ENCODE data around the gene RPL28. TPM values are rescaled to one million over a fixed set of nuclear protein-coding genes. Genes with fewer than 3 reads are reported as not detected.

The RPL28 gene
- total and polyA plus RNA-seq, 2 of the 13 experiments (the other 11 are each of a cell fraction or from before 2014, with no cell fraction given): 105 to 420 TPM

DNA sequence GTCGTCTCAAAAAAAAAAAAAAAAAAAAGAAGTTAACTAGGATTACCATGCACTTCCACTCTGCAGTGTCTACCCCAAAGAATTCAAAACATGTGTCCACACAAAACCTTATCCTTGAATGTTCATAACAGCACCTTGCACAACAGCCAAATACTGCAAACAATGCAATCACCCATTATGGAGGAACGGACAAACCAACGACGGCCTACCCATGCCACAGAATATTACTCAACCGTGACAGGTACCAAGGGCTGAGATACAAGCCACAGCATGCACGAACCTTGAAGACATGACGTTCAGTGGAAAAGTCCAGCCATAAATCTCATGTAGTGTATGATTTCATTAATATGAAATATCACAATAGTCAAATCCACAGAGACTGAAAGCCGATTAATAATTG lies 60.3 kb downstream of the RPL28 start:
- no peaks in the 10 kb centered on the region for H3K9me3 ChIP-seq (ENCODE audit: low read length)
- H3K36me3 ChIP-seq (replicated peaks in 1 of 2; ENCODE audit: control insufficient read depth in 1 of 2, insufficient read depth in 2 of 2, low read length in 2 of 2): no peaks in the 10 kb centered on the region
- H3K4me2 ChIP-seq (ENCODE audit: low read depth, low read length): no peak overlapping the region
- POLR2A ChIA-PET: no interaction called here
- in situ Hi-C loops (cut with HindIII; ENCODE audit: extremely low pct_ligation_motif_present, low pct_unique_long_range_greater_than_20kb) (no loop called here), intact Hi-C loops (cut with micrococcal nuclease; ENCODE audit: unreplicated experiment) (no loop called here)
- H2AFZ ChIP-seq (ENCODE audit: low read length): no peak overlapping the region
- BruUV-seq (replicated peaks): no TSS peak
- FAIRE-seq (no peak), DNase-seq (ENCODE audit: low spot score) (peak; percentile 49), ATAC-seq (no peak)
- H3K79me2 ChIP-seq (ENCODE audit: insufficient read depth, low read length): no peaks in the 10 kb centered on the region
- no peak for TF ChIP-seq SOX6 (IDR thresholded peaks at IDR 0.05)
- TF ChIP-seq SOX6 (CRISPR knock-in tag; IDR thresholded peaks at IDR 0.05): 0 out of 2 replicates have a peak, but pooled peaks have one; percentile 9
- TF ChIP-seq GATAD2A (CRISPR knock-in tag; IDR thresholded peaks at IDR 0.05): 0 out of 2 replicates have a peak, but pooled peaks have one; percentile 13
- TF ChIP-seq CEBPB (IDR thresholded peaks at IDR 0.05; ENCODE audit: borderline replicate concordance, low read depth, low read length): peak; percentile 53; the same call in 1 of the 2 replicates
- TF ChIP-seq ZNF878 (CRISPR knock-in tag; IDR thresholded peaks at IDR 0.05): no peak
- H3K9ac ChIP-seq (ENCODE audit: insufficient read depth, low read depth, low read length): no peak overlapping the region
- H4K20me1 ChIP-seq (ENCODE audit: insufficient read depth, low read length): no peaks in the 10 kb centered on the region
- peaks cover 6 to 54% of the 10 kb centered on the region in 2 experiments; a peak in 4 of 5 replicates for H3K27me3 ChIP-seq (ENCODE audit: control insufficient read depth in 1 of 2, insufficient read depth in 2 of 2, low read length in 2 of 2)
- no peaks in the 10 kb centered on the region for H3K4me1 ChIP-seq (ENCODE audit: insufficient read depth, low read length)
- no peak overlapping the region for H3K4me3 ChIP-seq (replicated peaks in 1 of 3; ENCODE audit: insufficient read depth in 1 of 3, low read depth in 2 of 3, low read length in 3 of 3)
- WGBS (ENCODE audit: low lambda C conversion rate): 2% methylated on average over 8 of the region's 8 CpGs
- CTCF ChIA-PET (ENCODE audit: low intra/inter-chr PET ratio, low total read pairs): no interaction called here
- H3K27ac ChIP-seq (ENCODE audit: extremely low read length, insufficient read depth, low read length): no peak overlapping the region

DNA sequence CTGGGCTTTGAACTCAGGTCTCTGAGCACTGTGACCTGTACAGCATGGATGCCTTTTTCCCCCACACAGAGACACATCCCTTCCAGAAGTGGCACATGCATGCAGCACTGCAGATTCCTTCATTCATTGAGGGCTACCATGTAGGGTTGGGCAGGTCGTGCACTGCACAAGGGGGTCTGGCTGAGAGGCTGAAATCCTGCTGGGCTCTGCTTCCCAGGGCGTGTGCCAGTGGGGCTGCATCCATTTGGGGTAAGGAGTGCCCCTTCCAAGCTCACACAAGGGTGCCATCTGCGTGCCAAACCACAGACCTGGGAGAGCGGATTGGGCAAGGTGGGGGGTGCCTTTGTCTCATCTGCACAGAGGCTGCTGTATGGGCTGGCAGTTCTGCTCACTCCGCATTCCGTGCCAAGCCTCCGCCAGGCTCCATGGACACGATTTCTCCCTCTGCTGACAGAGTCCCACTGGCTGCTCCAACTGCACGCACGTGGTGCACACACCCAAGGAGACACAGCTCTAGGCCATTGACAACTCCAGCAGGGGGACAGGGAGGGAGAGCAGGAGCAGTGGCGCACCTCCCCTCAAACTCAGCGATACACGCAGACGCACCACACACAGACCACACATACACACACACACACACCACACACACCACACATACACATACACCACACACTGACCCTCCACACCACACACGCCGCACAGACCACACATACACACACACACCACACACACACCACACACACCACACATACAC lies 61.9 kb downstream of the RPL28 start:
- ChIA-PET POLR2A (no interaction called here), CTCF (ENCODE audit: low intra/inter-chr PET ratio, low total read pairs) (no interaction called here)
- TF ChIP-seq TAF1 (CRISPR knock-in tag; IDR thresholded peaks at IDR 0.05) (no peak), ZMYM3 (CRISPR knock-in tag; IDR thresholded peaks at IDR 0.05) (peak; percentile 50; the same call in 1 of the 2 replicates), GATAD1 (CRISPR knock-in tag; IDR thresholded peaks at IDR 0.05) (no peak), RBAK (CRISPR knock-in tag; IDR thresholded peaks at IDR 0.05) (no peak), JUND (CRISPR knock-in tag; IDR thresholded peaks at IDR 0.05) (no peak), ELF1 (CRISPR knock-in tag; IDR thresholded peaks at IDR 0.05) (no peak), BRCA1 (CRISPR knock-in tag; IDR thresholded peaks at IDR 0.05) (no peak), ZNF512 (CRISPR knock-in tag; IDR thresholded peaks at IDR 0.05) (no peak)

More for the DNA sequence above, 61.9 kb downstream of the RPL28 start:
- in situ Hi-C loops (cut with HindIII; ENCODE audit: extremely low pct_ligation_motif_present, low pct_unique_long_range_greater_than_20kb) (no loop called here), intact Hi-C loops (cut with micrococcal nuclease; ENCODE audit: unreplicated experiment) (no loop called here)
- Histone ChIP-seq H3K79me2 (ENCODE audit: insufficient read depth, low read length) (no peaks in the 10 kb centered on the region), H3K4me3 (replicated peaks in 1 of 3; ENCODE audit: insufficient read depth in 1 of 3, low read depth in 2 of 3, low read length in 3 of 3) (no peak overlapping the region), H3K4me1 (ENCODE audit: insufficient read depth, low read length) (no peaks in the 10 kb centered on the region), H3K9ac (ENCODE audit: insufficient read depth, low read depth, low read length) (no peak overlapping the region), H3K36me3 (replicated peaks in 1 of 2; ENCODE audit: control insufficient read depth in 1 of 2, insufficient read depth in 2 of 2, low read length in 2 of 2) (no peaks in the 10 kb centered on the region), H4K20me1 (ENCODE audit: insufficient read depth, low read length) (no peaks in the 10 kb centered on the region), H3K4me2 (ENCODE audit: low read depth, low read length) (no peak overlapping the region), H3K9me3 (ENCODE audit: low read length) (no peaks in the 10 kb centered on the region), H3K27me3 (ENCODE audit: control insufficient read depth in 1 of 2, insufficient read depth in 2 of 2, low read length in 2 of 2) (peaks cover 3 to 48% of the 10 kb centered on the region in 2 experiments; a peak in 4 of 5 replicates), H2AFZ (ENCODE audit: low read length) (no peak overlapping the region), H3K27ac (ENCODE audit: extremely low read length, insufficient read depth, low read length) (no peak overlapping the region)
- 29% methylated on average over 7 of the region's 16 CpGs for WGBS (ENCODE audit: low lambda C conversion rate)
- ATAC-seq: peak; percentile 68
- DNase-seq (ENCODE audit: low spot score): no peak
- no TSS peak for BruUV-seq (replicated peaks)
- no peak for FAIRE-seq

All from HepG2 (cell line).